HCT116 (cell line): ENCODE results near the gene MLH3. TPM values are rescaled to one million over a fixed set of nuclear protein-coding genes. Genes with fewer than 3 reads are reported as not detected.

Experiments
- ATAC-seq: fragments of 200-7000 bp; cut with Tn5 transposase; 2 replicates; pipeline ENCODE4 v1.9.1; 2020; ENCODE audit warnings: mild to moderate bottlenecking, moderate library complexity
- BruUV-seq: library from RNA; stranded (reverse); fragments of 400-500 nt; replicated peaks from 2 replicates; lab custom pipeline; 2021; lab: Mats Ljungman, UMichigan
- CTCF ChIA-PET: fragments of 300-600 bp; sonication (Branson Sonifier 250); formaldehyde crosslinking; loops from one replicate; lab custom pipeline; 2021; ENCODE audit warnings: antibody characterized with exemption; lab: Charles Lee
- POLR2A ChIA-PET: fragments of 300-600, 350-600 bp; sonication (Branson Sonifier 250); formaldehyde crosslinking; loops from one replicate; lab custom pipeline; 2021; ENCODE audit warnings: antibody characterized with exemption; lab: Charles Lee
- RAD21 ChIA-PET, 2 experiments: fragments of 300-600 bp; sonication (Branson Sonifier 250); formaldehyde crosslinking; loops; one replicate each; lab custom pipeline; 2023; ENCODE audit warnings: low total read pairs in 2 of 2; ENCODE audit not compliant: uncharacterized antibody in 2 of 2, unreplicated experiment in 2 of 2, low non-redundant PET in 1 of 2; lab: Charles Lee
- DNase-seq: peaks from one replicate; pipeline ENCODE4 v3.0.0-alpha.2; 2010; ENCODE audit warnings: low read depth, low spot score
- H2AFZ ChIP-seq: fragments of 200-600 bp; shearing (Covaris generic), sonication (generic); 2 replicates; pipeline ENCODE4 v1.6.1; 2017; ENCODE audit warnings: low read depth, mixed run types, mixed read lengths, antibody characterized with exemption, low read length; ENCODE audit not compliant: poor library complexity, severe bottlenecking
- H3K27ac ChIP-seq: 2 replicates; pipeline ENCODE4 v1.5.1; 2012; ENCODE audit warnings: low read depth, low read length
- H3K27me3 ChIP-seq: fragments of 200-600 bp; sonication (generic); 2 replicates; pipeline ENCODE4 v1.6.1; 2016; ENCODE audit warnings: mixed run types, low read length, mixed read lengths; ENCODE audit not compliant: insufficient read depth
- H3K36me3 ChIP-seq, 2 experiments: fragments of 200-500 bp in 1 of 2; fragments of 200-600 bp in 1 of 2; sonication (Bioruptor generic) in 1 of 2; sonication (generic) in 1 of 2; 2 replicates each; pipeline versions ENCODE4 v1.5.1 to v1.6.1; 2014 to 2016; ENCODE audit warnings: low read length in 2 of 2, inconsistent platforms in 1 of 2, mixed read lengths in 1 of 2, mixed run types in 1 of 2; ENCODE audit not compliant: insufficient read depth in 2 of 2, control insufficient read depth in 1 of 2
- H3K4me1 ChIP-seq, 2 experiments: fragments of 200-600 bp in 1 of 2; sonication (generic) in 1 of 2; 2 replicates each; pipeline versions ENCODE4 v1.5.1 to v1.6.1; 2012 to 2017; ENCODE audit warnings: low read length in 2 of 2, inconsistent platforms in 1 of 2, mild to moderate bottlenecking in 1 of 2, mixed read lengths in 1 of 2, mixed run types in 1 of 2, moderate library complexity in 1 of 2; ENCODE audit not compliant: insufficient read depth in 2 of 2, control insufficient read depth in 1 of 2
- H3K4me2 ChIP-seq: fragments of 200-600 bp; sonication (generic); 2 replicates; pipeline ENCODE4 v1.6.1; 2017; ENCODE audit warnings: mixed run types, low read length, mixed read lengths
- H3K4me3 ChIP-seq, 2 experiments: fragments of 200-600 bp in 1 of 2; sonication (generic) in 1 of 2; replicated peaks in 1 of 2; 2 replicates each; pipeline ENCODE4 v1.5.1; 2011 to 2016; ENCODE audit warnings: low read length in 2 of 2, control low read depth in 1 of 2, low read depth in 1 of 2, mild to moderate bottlenecking in 1 of 2, mixed read lengths in 1 of 2, mixed run types in 1 of 2
- H3K79me2 ChIP-seq: fragments of 200-600 bp; sonication (generic); 2 replicates; pipeline ENCODE4 v1.6.1; 2017; ENCODE audit warnings: mild to moderate bottlenecking, mixed run types, low read length, moderate library complexity, mixed read lengths; ENCODE audit not compliant: insufficient read depth
- H3K9ac ChIP-seq: fragments of 200-600 bp; sonication (generic); 2 replicates; pipeline ENCODE4 v1.6.1; 2016; ENCODE audit warnings: low read length, mixed read lengths
- H3K9me2 ChIP-seq: fragments of 200-600 bp; sonication (generic), shearing (Covaris generic); 2 replicates; pipeline ENCODE4 v1.6.1; 2017; ENCODE audit warnings: mixed run types, mild to moderate bottlenecking, moderate library complexity; ENCODE audit not compliant: insufficient read depth
- H3K9me3 ChIP-seq, 2 experiments: fragments of 200-500 bp in 1 of 2; fragments of 200-600 bp in 1 of 2; sonication (Bioruptor generic) in 1 of 2; sonication (generic) in 1 of 2; 2 replicates each; pipeline ENCODE4 v1.6.1; 2014 to 2017; ENCODE audit warnings: low read length in 2 of 2, mixed read lengths in 2 of 2, inconsistent platforms in 1 of 2, low read depth in 1 of 2, mild to moderate bottlenecking in 1 of 2, mixed run types in 1 of 2, moderate library complexity in 1 of 2; ENCODE audit not compliant: control insufficient read depth in 1 of 2, insufficient read depth in 1 of 2
- H4K20me1 ChIP-seq: fragments of 200-600 bp; sonication (generic), shearing (Covaris generic); 2 replicates; pipeline ENCODE4 v1.6.1; 2017; ENCODE audit warnings: mixed run types, mild to moderate bottlenecking, moderate library complexity; ENCODE audit not compliant: insufficient read depth
- CBX3 ChIP-seq: IDR thresholded peaks from 2 replicates; pipeline ENCODE4 v1.6.1; 2012; ENCODE audit warnings: low read depth
- CEBPB ChIP-seq: IDR thresholded peaks from 2 replicates; pipeline ENCODE4 v1.6.1; 2012; ENCODE audit warnings: low read depth
- EGR1 ChIP-seq: IDR thresholded peaks from 2 replicates; pipeline ENCODE4 v1.6.1; 2012; ENCODE audit warnings: low read depth
- ELF1 ChIP-seq: IDR thresholded peaks from 2 replicates; pipeline ENCODE4 v1.6.1; 2012; ENCODE audit warnings: low read depth, borderline replicate concordance
- EZH2 ChIP-seq: fragments of 200-600 bp; sonication (generic); IDR thresholded peaks from 2 replicates; pipeline ENCODE4 v1.6.1; 2017; ENCODE audit warnings: antibody characterized with exemption, mixed run types
- FOSL1 ChIP-seq: IDR thresholded peaks from 2 replicates; pipeline ENCODE4 v1.6.1; 2012; ENCODE audit warnings: low read depth
- JUND ChIP-seq: IDR thresholded peaks from 2 replicates; pipeline ENCODE4 v1.6.1; 2012
- MAX ChIP-seq: IDR thresholded peaks from 2 replicates; pipeline ENCODE4 v1.6.1; 2012
- POLR2A ChIP-seq: IDR thresholded peaks from 2 replicates; pipeline ENCODE4 v1.7.0; 2011; ENCODE audit warnings: borderline replicate concordance; ENCODE audit not compliant: insufficient read depth, insufficient read length; ENCODE audit errors: extremely low read depth
- POLR2AphosphoS5 ChIP-seq: IDR thresholded peaks from 2 replicates; pipeline ENCODE4 v1.6.1; 2011; ENCODE audit warnings: mild to moderate bottlenecking, low read depth, low read length, moderate library complexity
- RAD21 ChIP-seq: IDR thresholded peaks from 2 replicates; pipeline ENCODE4 v1.6.1; 2012; ENCODE audit warnings: low read depth, mild to moderate bottlenecking
- SP1 ChIP-seq: IDR thresholded peaks from 2 replicates; pipeline ENCODE4 v1.6.1; 2012; ENCODE audit warnings: low read depth
- SRF ChIP-seq: IDR thresholded peaks from 2 replicates; pipeline ENCODE4 v1.6.1; 2012; ENCODE audit warnings: low read depth
- YY1 ChIP-seq: IDR thresholded peaks from 2 replicates; pipeline ENCODE4 v1.6.1; 2011; ENCODE audit warnings: low read length, low read depth, moderate library complexity, mild to moderate bottlenecking; ENCODE audit not compliant: insufficient replicate concordance; ENCODE audit errors: extremely low read depth
- intact Hi-C: fragments of 100-400 bp; cut with micrococcal nuclease; formaldehyde crosslinking; loops from 2 replicates; pipeline ENCODE4 v1.10.0; 2022
- total RNA-seq: library from RNA; stranded (reverse); gene quantifications from one replicate; pipeline ENCODE4 v1.2.1, GENCODE V29; 2021; ENCODE audit not compliant: unreplicated experiment
- TF ChIP-seq, protein P1 (sequence below): IDR thresholded peaks from 2 replicates; pipeline ENCODE4 v1.6.1; 2012
- TF ChIP-seq, protein P2 (sequence below), 3 experiments: fragments of 200-600 bp in 1 of 3; sonication (generic) in 1 of 3; IDR thresholded peaks in 2 of 3; conservative IDR thresholded peaks in 1 of 3; 2 replicates each; pipeline ENCODE4 v1.5.1; 2012 to 2017; ENCODE audit warnings: low read depth in 2 of 3, low read length in 2 of 3, antibody characterized with exemption in 1 of 3, borderline replicate concordance in 1 of 3, control low read depth in 1 of 3, mild to moderate bottlenecking in 1 of 3, mixed read lengths in 1 of 3, mixed run types in 1 of 3, moderate library complexity in 1 of 3; ENCODE audit not compliant: insufficient read depth in 1 of 3

Gene MLH3
- total RNA-seq, 1 experiment from 2014 or later, result 14.7 TPM

- Histone ChIP-seq H3K9me3 (no peaks in the 10 kb centered on the region), H3K4me1 (no peaks in the 10 kb centered on the region), H3K79me2 (no peaks in the 10 kb centered on the region), H3K4me2 (no peak overlapping the region), H3K4me3 (no peak overlapping the region), H2AFZ (no peak overlapping the region), H3K27ac (no peak overlapping the region), H3K27me3 (no peaks in the 10 kb centered on the region), H4K20me1 (no peaks in the 10 kb centered on the region), H3K9ac (no peak overlapping the region), H3K9me2 (no peaks in the 10 kb centered on the region), H3K36me3 (peaks cover 16 to 28% of the 10 kb centered on the region in 2 experiments; a peak in 3 of 4 replicates)
- ChIA-PET POLR2A (no interaction called here), CTCF (no interaction called here), RAD21 (no interaction called here)
- no TSS peak for BruUV-seq
- intact Hi-C loops, result no loop called here
- TF ChIP-seq, protein P1, sequence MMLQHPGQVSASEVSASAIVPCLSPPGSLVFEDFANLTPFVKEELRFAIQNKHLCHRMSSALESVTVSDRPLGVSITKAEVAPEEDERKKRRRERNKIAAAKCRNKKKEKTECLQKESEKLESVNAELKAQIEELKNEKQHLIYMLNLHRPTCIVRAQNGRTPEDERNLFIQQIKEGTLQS, result no peak
- TF ChIP-seq EGR1, result no peak
- no peak for TF ChIP-seq ELF1
- no peak for TF ChIP-seq FOSL1
- no peak for TF ChIP-seq POLR2AphosphoS5
- TF ChIP-seq YY1, result no peak
- TF ChIP-seq CEBPB, result no peak
- no peak for TF ChIP-seq POLR2A
- TF ChIP-seq, protein P2, sequence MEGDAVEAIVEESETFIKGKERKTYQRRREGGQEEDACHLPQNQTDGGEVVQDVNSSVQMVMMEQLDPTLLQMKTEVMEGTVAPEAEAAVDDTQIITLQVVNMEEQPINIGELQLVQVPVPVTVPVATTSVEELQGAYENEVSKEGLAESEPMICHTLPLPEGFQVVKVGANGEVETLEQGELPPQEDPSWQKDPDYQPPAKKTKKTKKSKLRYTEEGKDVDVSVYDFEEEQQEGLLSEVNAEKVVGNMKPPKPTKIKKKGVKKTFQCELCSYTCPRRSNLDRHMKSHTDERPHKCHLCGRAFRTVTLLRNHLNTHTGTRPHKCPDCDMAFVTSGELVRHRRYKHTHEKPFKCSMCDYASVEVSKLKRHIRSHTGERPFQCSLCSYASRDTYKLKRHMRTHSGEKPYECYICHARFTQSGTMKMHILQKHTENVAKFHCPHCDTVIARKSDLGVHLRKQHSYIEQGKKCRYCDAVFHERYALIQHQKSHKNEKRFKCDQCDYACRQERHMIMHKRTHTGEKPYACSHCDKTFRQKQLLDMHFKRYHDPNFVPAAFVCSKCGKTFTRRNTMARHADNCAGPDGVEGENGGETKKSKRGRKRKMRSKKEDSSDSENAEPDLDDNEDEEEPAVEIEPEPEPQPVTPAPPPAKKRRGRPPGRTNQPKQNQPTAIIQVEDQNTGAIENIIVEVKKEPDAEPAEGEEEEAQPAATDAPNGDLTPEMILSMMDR (IDR thresholded peaks at IDR 0.05 in 2 of 3, conservative IDR thresholded peaks at IDR 0.05 in 1 of 3; ENCODE audit: borderline replicate concordance in 1 of 3, insufficient read depth in 1 of 3, low read depth in 2 of 3, low read length in 2 of 3), result peak; percentile 31 to 38 (median 35); a peak in 5 of 6 replicates
- no peak for TF ChIP-seq JUND
- TF ChIP-seq SRF, result no peak
- TF ChIP-seq MAX, result no peak
- TF ChIP-seq SP1, result no peak
- TF ChIP-seq CBX3, result no peak
- TF ChIP-seq RAD21, result peak; percentile 58
- TF ChIP-seq EZH2, result no peak
- ATAC-seq, result peak; percentile 82
- DNase-seq, result no peak
Measured at GRCh38 chr14:75084513-75084912, 33.2 kb upstream of the MLH3 start.
